ENCODE data around the gene CDH8. TPM values are rescaled to one million over a fixed set of nuclear protein-coding genes. Genes with fewer than 3 reads are reported as not detected.

CDH8 gene
- total RNA-seq, 4 donors from 2014 or later, result 0.40 to 3.0 (median 0.86) TPM

GRCh38 chr16:61831351-61831917 lies 204.8 kb downstream of the CDH8 start:
- no peak for ATAC-seq
- whole genome bisulfite sequencing, 2 donors (ENCODE audit: low coverage in 1 of 2), result 64 to 78% methylated on average over 4 to 5 of the region's 5 CpGs
- Histone ChIP-seq H3K4me3 (no peak overlapping the region), H3K27ac (no peak overlapping the region), H3K27me3 (no peaks in the 10 kb centered on the region), H3K9me3 (no peaks in the 10 kb centered on the region), H3K36me3 (no peaks in the 10 kb centered on the region), H3K4me1 (no peaks in the 10 kb centered on the region)
- no peak for TF ChIP-seq POLR2A (IDR thresholded peaks at IDR 0.05)

GRCh38 chr16:61829631-61830030 lies 206.6 kb downstream of the CDH8 start:
- ATAC-seq, result no peak
- TF ChIP-seq POLR2AphosphoS5 (IDR thresholded peaks at IDR 0.05), result no peak
- TF ChIP-seq, protein P1, sequence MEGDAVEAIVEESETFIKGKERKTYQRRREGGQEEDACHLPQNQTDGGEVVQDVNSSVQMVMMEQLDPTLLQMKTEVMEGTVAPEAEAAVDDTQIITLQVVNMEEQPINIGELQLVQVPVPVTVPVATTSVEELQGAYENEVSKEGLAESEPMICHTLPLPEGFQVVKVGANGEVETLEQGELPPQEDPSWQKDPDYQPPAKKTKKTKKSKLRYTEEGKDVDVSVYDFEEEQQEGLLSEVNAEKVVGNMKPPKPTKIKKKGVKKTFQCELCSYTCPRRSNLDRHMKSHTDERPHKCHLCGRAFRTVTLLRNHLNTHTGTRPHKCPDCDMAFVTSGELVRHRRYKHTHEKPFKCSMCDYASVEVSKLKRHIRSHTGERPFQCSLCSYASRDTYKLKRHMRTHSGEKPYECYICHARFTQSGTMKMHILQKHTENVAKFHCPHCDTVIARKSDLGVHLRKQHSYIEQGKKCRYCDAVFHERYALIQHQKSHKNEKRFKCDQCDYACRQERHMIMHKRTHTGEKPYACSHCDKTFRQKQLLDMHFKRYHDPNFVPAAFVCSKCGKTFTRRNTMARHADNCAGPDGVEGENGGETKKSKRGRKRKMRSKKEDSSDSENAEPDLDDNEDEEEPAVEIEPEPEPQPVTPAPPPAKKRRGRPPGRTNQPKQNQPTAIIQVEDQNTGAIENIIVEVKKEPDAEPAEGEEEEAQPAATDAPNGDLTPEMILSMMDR (IDR thresholded peaks at IDR 0.05), result no peak
- TF ChIP-seq POLR2A (IDR thresholded peaks at IDR 0.05), result no peak
- no peak for TF ChIP-seq EP300 (IDR thresholded peaks at IDR 0.05)
- Histone ChIP-seq H3K27ac (no peak overlapping the region), H3K4me3 (no peak overlapping the region), H3K4me1 (no peaks in the 10 kb centered on the region), H3K36me3 (no peaks in the 10 kb centered on the region), H3K27me3 (no peaks in the 10 kb centered on the region), H3K9me3 (no peaks in the 10 kb centered on the region)
- 14 to 21% methylated on average over 2 of the region's 2 CpGs for WGBS, 2 donors (ENCODE audit: low coverage in 1 of 2)

- WGBS, 2 donors (ENCODE audit: low coverage in 1 of 2), result 73 to 89% methylated on average over 1 of the region's 1 CpG
- no peaks in the 10 kb centered on the region for H3K36me3 ChIP-seq
- no peak for ATAC-seq
- H3K27me3 ChIP-seq, result no peaks in the 10 kb centered on the region
- TF ChIP-seq EP300 (IDR thresholded peaks at IDR 0.05), result no peak
- TF ChIP-seq, protein P1 (IDR thresholded peaks at IDR 0.05), result no peak
- no peaks in the 10 kb centered on the region for H3K9me3 ChIP-seq
- H3K4me1 ChIP-seq, result no peaks in the 10 kb centered on the region
- no peak overlapping the region for H3K4me3 ChIP-seq
- H3K27ac ChIP-seq, result no peak overlapping the region
Observed at GRCh38 chr16:61823326-61823725, 212.9 kb downstream of the CDH8 start.

DNA sequence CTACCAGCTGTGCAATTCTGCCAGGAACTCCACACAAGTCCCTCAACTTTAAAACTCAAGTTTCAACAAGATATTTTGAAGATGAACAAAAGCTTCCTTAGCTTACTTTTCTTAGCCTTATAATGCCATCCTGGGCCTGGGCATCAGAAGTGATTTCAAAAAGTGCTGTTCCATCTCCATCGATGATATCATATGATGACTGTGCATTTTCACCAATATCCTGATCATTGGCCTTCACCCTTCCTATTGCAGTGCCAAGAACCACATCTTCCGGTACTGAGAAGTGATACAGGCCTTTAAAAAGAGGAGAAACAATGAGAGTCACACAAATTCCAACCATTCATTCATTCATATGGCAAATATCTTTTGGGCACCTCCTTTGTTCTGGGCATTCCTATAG lies 215.4 kb downstream of the CDH8 start:
- WGBS, 2 donors (ENCODE audit: low coverage in 1 of 2), result 69 to 94% methylated on average over 2 of the region's 2 CpGs
- no peaks in the 10 kb centered on the region for H3K9me3 ChIP-seq
- H3K4me1 ChIP-seq, result no peaks in the 10 kb centered on the region
- ATAC-seq, result no peak
- no peak overlapping the region for H3K27ac ChIP-seq
- H3K4me3 ChIP-seq, result no peak overlapping the region
- TF ChIP-seq, protein P1 (IDR thresholded peaks at IDR 0.05), result no peak
- no peak for TF ChIP-seq POLR2A (IDR thresholded peaks at IDR 0.05)
- no peaks in the 10 kb centered on the region for H3K36me3 ChIP-seq
- no peaks in the 10 kb centered on the region for H3K27me3 ChIP-seq

GRCh38 chr16:61820398-61820797 lies 215.8 kb downstream of the CDH8 start:
- no peak overlapping the region for H3K27ac ChIP-seq
- no peaks in the 10 kb centered on the region for H3K36me3 ChIP-seq
- no peak for ATAC-seq
- H3K9me3 ChIP-seq, result no peaks in the 10 kb centered on the region
- TF ChIP-seq EP300 (IDR thresholded peaks at IDR 0.05) (no peak), POLR2A (IDR thresholded peaks at IDR 0.05) (no peak), POLR2AphosphoS5 (IDR thresholded peaks at IDR 0.05) (no peak)
- TF ChIP-seq, protein P1 (IDR thresholded peaks at IDR 0.05), result no peak
- no peak overlapping the region for H3K4me3 ChIP-seq
- no peaks in the 10 kb centered on the region for H3K4me1 ChIP-seq
- H3K27me3 ChIP-seq, result no peaks in the 10 kb centered on the region

Measured in gastroesophageal sphincter (tissue), 4 donors.